Aorta (tissue), 5 donors: ENCODE results near the gene RPP30. TPM values are rescaled to one million over a fixed set of nuclear protein-coding genes. Genes with fewer than 3 reads are reported as not detected.

Source experiments
- ATAC-seq: fragments of 200-7000 bp; cut with Tn5 transposase; one replicate; pipeline ENCODE4 v1.9.1; 2022; ENCODE audit warnings: moderate library complexity; ENCODE audit not compliant: low FRiP score
- DNase-seq, 2 donors: peaks; one replicate each; pipeline ENCODE4 v3.0.0-alpha.2; 2020
- H3K27ac ChIP-seq, 2 donors: one replicate each; pipeline ENCODE4 v1.5.1; 2013; ENCODE audit warnings: low read length in 2 of 2, mild to moderate bottlenecking in 2 of 2, moderate library complexity in 2 of 2, control low read depth in 1 of 2, inconsistent platforms in 1 of 2, low read depth in 1 of 2
- H3K27me3 ChIP-seq, 2 donors: one replicate each; pipeline ENCODE4 v1.6.1; 2013; ENCODE audit warnings: control low read depth in 1 of 2, low read length in 1 of 2, mild to moderate bottlenecking in 1 of 2, moderate library complexity in 1 of 2; ENCODE audit not compliant: insufficient read depth in 2 of 2, control insufficient read depth in 1 of 2
- H3K36me3 ChIP-seq, 2 donors: one replicate each; pipeline ENCODE4 v1.6.1; 2013; ENCODE audit warnings: control low read depth in 1 of 2, low read length in 1 of 2, mild to moderate bottlenecking in 1 of 2; ENCODE audit not compliant: insufficient read depth in 2 of 2, control insufficient read depth in 1 of 2
- H3K4me1 ChIP-seq, 2 donors: one replicate each; pipeline ENCODE4 v1.6.1; 2013; ENCODE audit warnings: low read length in 2 of 2, control low read depth in 1 of 2, mild to moderate bottlenecking in 1 of 2, moderate library complexity in 1 of 2; ENCODE audit not compliant: insufficient read depth in 2 of 2, control insufficient read depth in 1 of 2
- H3K4me3 ChIP-seq, 2 donors: one replicate each; pipeline ENCODE4 v1.5.1; 2013; ENCODE audit warnings: low read length in 2 of 2, control low read depth in 1 of 2, mild to moderate bottlenecking in 1 of 2
- H3K9me3 ChIP-seq: one replicate; pipeline ENCODE4 v1.6.1; 2013; ENCODE audit warnings: mild to moderate bottlenecking, low read length; ENCODE audit not compliant: control insufficient read depth
- WGBS, 2 donors: extraction: QIAGEN DNeasy Blood & Tissue Kit; methylation state at CpG; one replicate each; pipeline ENCODE4 v1.1.7; 2013; 5-methylcytosine and 5-hydroxymethylcytosine counted together
- intact Hi-C, 2 donors: fragments of 100-400 bp; cut with DNase I; formaldehyde crosslinking; loops; one replicate each; pipeline versions ENCODE4 v1.14.2 to v1.15.0; 2022
- polyA plus RNA-seq, 2 donors: library from polyadenylated mRNA; stranded (reverse); fragments of 200-250 nt; gene quantifications; one replicate each; pipeline ENCODE4 v1.2.3, GENCODE V29; 2013
- total RNA-seq, 2 donors: library from RNA; stranded (reverse); fragmentation: NEBNext Ultra II Directional; extraction: Animal tissue kit (Norgen Biotek cat#: 25700); gene quantifications; one replicate each; pipeline ENCODE4 v1.2.1, GENCODE V29; 2021
- donor health status: healthy with polysubstance abuse.
- donor health status: Bipolar disorder and iron deficiency.
- donor health status: DM: no; HTN: no; CAD: no.
- donor health status: DM: no; HTN: no; CAD: no.
- donor health status: DM: yes; HTN: yes; CAD: no.

The RPP30 gene
- total and polyA plus RNA-seq, 4 donors, result 25.2 to 42.6 (median 28.2) TPM

- intact Hi-C loops, result no loop called here
- DNase-seq, result no peak
Observed at GRCh38 chr10:90849956-90850749, 21.6 kb upstream of the RPP30 start.

GRCh38 chr10:90855126-90855525, 16.6 kb upstream of the RPP30 start:
- peaks cover 2% of the 10 kb centered on the region for H3K9me3 ChIP-seq
- no peak overlapping the region for H3K4me3 ChIP-seq
- intact Hi-C loops, result loop anchor here in 1 of 2 donors (5.0 kb wide), 1 partner anchor 1063 kb away; no protein-coding TSS in a partner anchor
- H3K27ac ChIP-seq, result no peak overlapping the region
- no peaks in the 10 kb centered on the region for H3K27me3 ChIP-seq
- 66 to 67% methylated on average over 3 of the region's 3 CpGs for WGBS, 2 donors
- no peak for ATAC-seq
- no peak for DNase-seq
- no peaks in the 10 kb centered on the region for H3K36me3 ChIP-seq
- no peaks in the 10 kb centered on the region for H3K4me1 ChIP-seq

More at GRCh38 chr10:90849956-90850749, 21.6 kb upstream of the RPP30 start:
- ATAC-seq, result no peak
- Histone ChIP-seq H3K9me3 (peaks cover 3% of the 10 kb centered on the region), H3K27ac (no peak overlapping the region), H3K27me3 (no peaks in the 10 kb centered on the region), H3K4me1 (no peaks in the 10 kb centered on the region), H3K4me3 (no peak overlapping the region), H3K36me3 (no peaks in the 10 kb centered on the region)
- 86 to 92% methylated on average over 1 of the region's 1 CpG for WGBS, 2 donors

GRCh38 chr10:90856261-90856660, 15.5 kb upstream of the RPP30 start:
- 83 to 98% methylated on average over 3 of the region's 3 CpGs for WGBS, 2 donors
- no peaks in the 10 kb centered on the region for H3K9me3 ChIP-seq
- H3K27ac ChIP-seq, result no peak overlapping the region
- intact Hi-C loops, result loop anchor here in 1 of 2 donors (5.0 kb wide), 1 partner anchor 1064 kb away; no protein-coding TSS in a partner anchor
- DNase-seq (no peak), ATAC-seq (no peak)
- H3K4me1 ChIP-seq, result no peaks in the 10 kb centered on the region
- no peak overlapping the region for H3K4me3 ChIP-seq
- no peaks in the 10 kb centered on the region for H3K27me3 ChIP-seq
- H3K36me3 ChIP-seq, result no peaks in the 10 kb centered on the region

- Histone ChIP-seq H3K4me3 (peak overlapping the region; percentile 85 to 88), H3K27me3 (no peaks in the 10 kb centered on the region), H3K36me3 (no peaks in the 10 kb centered on the region), H3K4me1 (no peaks in the 10 kb centered on the region), H3K27ac (no peak overlapping the region), H3K9me3 (no peaks in the 10 kb centered on the region)
- WGBS, 2 donors, result 8 to 10% methylated on average over 55 to 59 of the region's 59 CpGs
- DNase-seq (peak; percentile 54 to 73), ATAC-seq (peak; percentile 31)
- intact Hi-C loops, result loop anchor here in 1 of 2 donors (5.0 kb wide), 1 partner anchor 1065 kb away; no protein-coding TSS in a partner anchor
Observed at GRCh38 chr10:90856964-90857634, 14.7 kb upstream of the RPP30 start.

- ATAC-seq (peak; percentile 86), DNase-seq (peak; percentile 73 to 89)
- H3K9me3 ChIP-seq, result no peaks in the 10 kb centered on the region
- 1 to 2% methylated on average over 53 to 104 of the region's 104 CpGs for WGBS, 2 donors
- H3K27ac ChIP-seq, result peak within 1 kb of the TSS in 1 of 2 donors; percentile 34
- no peaks in the 10 kb centered on the region for H3K27me3 ChIP-seq
- H3K4me3 ChIP-seq, result peak within 1 kb of the TSS; percentile 85 to 88
- H3K4me1 ChIP-seq, result no peaks in the 10 kb centered on the region
- no peaks in the 10 kb centered on the region for H3K36me3 ChIP-seq
- intact Hi-C loops, result loop anchor here in 1 of 2 donors (5.0 kb wide), 1 partner anchor 1066 kb away; no protein-coding TSS in a partner anchor
Observed at GRCh38 chr10:90857635-90858460, 13.9 kb upstream of the RPP30 start, which contains the start of gene HTR7. HTR7 (minus strand) TSS chr10:90858039; CDS start chr10:90857671, 368 bp downstream.

GRCh38 chr10:90858461-90858968, 13.3 kb upstream of the RPP30 start:
- Histone ChIP-seq H3K4me3 (peak overlapping the region; percentile 85 to 88), H3K27me3 (no peaks in the 10 kb centered on the region), H3K36me3 (no peaks in the 10 kb centered on the region), H3K9me3 (no peaks in the 10 kb centered on the region), H3K4me1 (no peaks in the 10 kb centered on the region), H3K27ac (no peak overlapping the region)
- DNase-seq, result no peak
- 51 to 56% methylated on average over 10 of the region's 10 CpGs for WGBS, 2 donors
- no peak for ATAC-seq
- intact Hi-C loops, result loop anchor here in 1 of 2 donors (5.0 kb wide), 1 partner anchor 1066 kb away; no protein-coding TSS in a partner anchor

GRCh38 chr10:90859321-90859751, 12.4 kb upstream of the RPP30 start:
- DNase-seq (no peak), ATAC-seq (no peak)
- Histone ChIP-seq H3K4me1 (no peaks in the 10 kb centered on the region), H3K36me3 (no peaks in the 10 kb centered on the region), H3K27ac (no peak overlapping the region), H3K9me3 (no peaks in the 10 kb centered on the region), H3K27me3 (no peaks in the 10 kb centered on the region), H3K4me3 (no peak overlapping the region)
- WGBS, 2 donors, result 80 to 84% methylated on average over 5 of the region's 5 CpGs
- intact Hi-C loops, result loop anchor here in 1 of 2 donors (5.0 kb wide), 1 partner anchor 1067 kb away; no protein-coding TSS in a partner anchor

GRCh38 chr10:90860790-90861189, 11.0 kb upstream of the RPP30 start:
- ATAC-seq (no peak), DNase-seq (no peak)
- H3K9me3 ChIP-seq, result no peaks in the 10 kb centered on the region
- H3K4me3 ChIP-seq, result no peak overlapping the region
- no peaks in the 10 kb centered on the region for H3K4me1 ChIP-seq
- H3K27me3 ChIP-seq, result no peaks in the 10 kb centered on the region
- no peaks in the 10 kb centered on the region for H3K36me3 ChIP-seq
- intact Hi-C loops, result loop anchor here (5.0 to 10.0 kb wide), 3 partner anchors 108 to 1068 kb away; no protein-coding TSS in a partner anchor
- no peak overlapping the region for H3K27ac ChIP-seq
- 95 to 96% methylated on average over 1 of the region's 1 CpG for WGBS, 2 donors
